CD1c-positive myeloid dendritic cell (primary cell): ENCODE measurements around the gene NTN5.

Source experiments
- DNase-seq: peaks from one replicate; pipeline ENCODE4 v3.0.0-alpha.2; 2016; ENCODE audit errors: extremely low spot score

NTN5 gene

DNA sequence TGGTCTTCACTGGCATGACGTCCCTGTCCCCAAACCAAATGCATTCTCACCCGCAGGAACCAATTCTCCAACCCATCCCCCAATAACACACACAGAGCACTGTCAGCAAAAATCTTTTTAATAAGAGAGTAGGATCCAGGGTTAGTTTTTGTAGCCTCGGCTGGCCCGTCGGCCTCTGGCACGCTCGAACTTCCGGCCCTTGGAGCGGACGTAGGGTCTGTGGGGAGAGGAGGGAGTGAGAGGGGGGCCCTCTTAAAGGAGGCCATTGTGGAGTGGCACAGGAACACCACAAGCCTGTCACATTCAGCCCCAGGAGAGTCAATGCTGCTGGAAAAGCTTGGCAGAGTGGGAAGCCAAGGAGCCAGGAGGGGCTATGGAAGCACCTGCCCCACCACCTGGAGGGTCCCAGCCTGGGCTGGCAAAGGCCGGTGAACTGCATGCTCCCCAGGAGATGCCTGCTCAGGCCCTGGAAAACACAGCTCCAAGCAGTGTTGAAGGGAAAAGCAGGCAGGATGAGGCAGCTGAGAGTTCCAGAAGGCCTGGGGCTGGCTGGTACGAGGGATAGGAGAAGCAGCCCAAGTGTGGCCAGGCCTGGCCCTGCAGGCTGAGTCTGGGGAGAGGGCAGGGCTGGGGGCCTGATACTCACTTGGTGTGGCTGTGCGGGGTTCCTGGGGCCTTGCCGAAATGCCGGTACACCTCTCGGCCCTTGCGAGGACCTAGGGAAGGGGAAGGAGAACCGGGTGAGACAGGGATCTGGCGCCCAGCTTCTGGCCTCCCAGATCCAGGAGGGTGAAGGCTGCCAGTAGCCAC is 57.4 kb downstream of the NTN5 start:
- no peak for DNase-seq

DNA sequence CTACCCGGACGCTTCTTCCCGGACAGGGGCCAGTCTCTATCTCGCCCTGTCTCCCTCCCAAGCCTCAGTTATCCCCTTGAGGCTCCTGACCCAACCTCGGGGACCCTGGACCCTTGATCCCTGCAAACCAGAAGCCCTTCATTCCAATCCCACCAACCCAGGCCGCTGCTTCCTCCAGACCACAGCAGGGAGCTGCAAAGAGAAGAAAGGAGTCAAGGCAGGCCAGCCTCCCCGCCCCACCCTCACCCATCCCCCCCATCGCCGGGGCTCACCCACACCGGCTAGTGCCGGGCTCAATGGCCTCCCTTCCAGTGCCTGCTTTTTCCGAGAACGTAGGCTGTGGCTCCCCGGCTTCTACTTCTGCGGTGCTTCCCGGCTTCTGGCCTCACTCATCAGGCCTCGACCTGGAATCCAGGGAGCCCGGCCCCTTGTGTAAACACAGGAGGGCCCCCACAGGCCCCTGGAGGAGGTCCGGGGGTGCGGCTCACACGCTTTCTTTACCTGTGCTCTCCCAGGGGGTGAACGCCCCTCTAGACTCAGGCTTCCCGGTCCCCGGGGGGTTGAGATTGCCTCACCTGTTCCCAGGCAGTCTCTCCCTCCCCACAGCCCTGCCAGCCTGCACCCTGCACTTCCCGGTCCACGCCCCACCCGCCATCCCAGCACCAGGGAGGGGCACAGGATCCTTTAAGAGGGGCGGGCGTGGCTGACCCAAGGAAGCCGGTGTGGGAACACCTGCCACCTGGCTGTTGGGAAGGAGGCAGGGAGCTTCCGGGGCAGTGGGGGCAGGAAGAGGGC is 58.2 kb downstream of the NTN5 start, which contains the start of gene FAM83E:
TSS of gene FAM83E (minus strand) at position 641 of the 795 bp plus-strand sequence. CDS start 1,704 bp downstream, outside the sequence.
- no peak for DNase-seq

DNA sequence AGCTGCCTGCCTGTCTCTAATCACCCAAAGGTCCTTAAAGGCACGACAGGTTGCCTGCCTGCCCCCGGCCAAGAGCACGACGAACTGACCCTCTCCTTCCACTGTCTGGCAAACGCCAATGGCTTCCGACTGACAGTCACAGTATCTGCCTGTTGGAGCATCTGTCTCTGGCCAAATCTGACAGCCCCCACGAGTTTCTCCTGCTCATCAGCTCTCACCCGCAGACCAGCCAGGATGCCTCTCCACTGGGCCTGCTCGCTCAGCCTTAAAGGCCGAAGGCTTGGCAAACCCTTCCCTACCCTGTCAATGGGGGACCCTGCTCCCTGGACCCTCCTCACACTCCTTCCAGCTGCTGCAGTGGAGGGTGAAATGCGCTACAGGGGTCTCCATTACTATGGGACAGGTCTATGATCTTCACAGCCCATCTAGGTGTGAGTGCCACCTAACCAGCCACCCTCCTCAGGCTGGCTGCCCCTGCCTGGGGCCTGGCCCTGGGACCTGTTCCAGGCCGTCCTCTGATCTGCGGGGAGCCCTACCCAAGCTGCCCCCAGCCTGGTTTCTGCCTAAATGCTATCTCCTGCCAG is 58.9 kb downstream of the NTN5 start:
- DNase-seq = no peak

DNA sequence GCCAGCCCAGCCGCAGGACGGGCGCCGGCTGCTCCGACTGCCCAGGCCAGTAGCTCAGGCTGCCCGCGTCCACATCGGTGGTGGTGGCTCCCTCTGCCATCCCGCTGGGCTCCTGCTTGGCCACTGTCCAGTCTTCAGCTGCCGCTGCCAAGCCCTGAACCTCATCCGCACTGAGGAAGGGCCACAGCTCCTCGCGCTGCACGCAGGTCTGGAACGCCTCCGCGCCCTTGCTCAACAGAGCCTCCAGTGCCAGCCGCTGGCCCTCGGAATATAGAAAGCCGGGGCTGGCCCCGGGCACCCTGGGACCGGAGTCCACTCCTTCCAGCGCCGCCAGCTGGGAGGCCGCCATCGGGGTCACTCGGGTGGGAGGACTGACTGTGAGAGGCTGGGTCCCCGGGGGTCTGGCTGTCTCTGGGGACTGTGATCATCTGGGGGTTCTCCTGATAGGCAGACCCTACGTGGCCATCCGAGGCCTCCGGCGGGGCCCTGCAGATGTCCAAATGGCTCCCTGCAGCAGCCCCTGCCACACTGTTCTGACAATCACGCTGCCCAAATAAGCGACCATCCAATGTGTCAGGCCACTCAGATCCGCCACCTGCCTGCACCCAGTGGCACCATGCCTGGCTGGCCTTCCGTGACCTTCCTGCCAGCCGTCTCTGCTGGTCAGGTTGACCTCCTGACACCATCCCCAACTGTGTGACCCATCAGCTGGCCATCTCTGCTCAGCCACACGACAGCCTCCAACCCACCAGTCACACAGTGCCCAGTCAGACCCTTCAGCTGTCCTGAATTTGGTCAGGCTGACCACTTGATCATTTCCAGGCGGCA is 59.6 kb downstream of the NTN5 start:
- DNase-seq = no peak

DNA sequence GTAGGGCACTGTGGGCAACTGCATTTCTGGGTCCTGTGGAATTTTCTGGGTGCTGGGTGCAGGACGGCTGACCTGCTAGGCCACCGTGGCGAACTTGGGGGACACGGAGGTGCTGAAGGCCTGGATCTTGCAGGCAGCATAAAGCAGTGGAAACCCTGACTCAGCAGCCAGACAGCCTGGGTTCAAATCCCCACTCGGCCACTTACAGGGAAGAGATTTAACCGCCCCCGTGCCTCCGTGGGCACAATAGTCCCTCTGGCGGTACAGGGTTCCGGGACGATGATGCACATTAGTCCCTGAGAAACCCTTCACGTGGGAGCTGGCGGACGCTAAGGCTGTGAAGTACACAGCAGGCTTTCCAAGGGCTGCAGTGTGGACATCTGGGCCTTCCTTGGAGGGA is 60.9 kb downstream of the NTN5 start:
- peak; percentile 19 for DNase-seq
